ENCODE data around the gene ZSWIM3.

DNA sequence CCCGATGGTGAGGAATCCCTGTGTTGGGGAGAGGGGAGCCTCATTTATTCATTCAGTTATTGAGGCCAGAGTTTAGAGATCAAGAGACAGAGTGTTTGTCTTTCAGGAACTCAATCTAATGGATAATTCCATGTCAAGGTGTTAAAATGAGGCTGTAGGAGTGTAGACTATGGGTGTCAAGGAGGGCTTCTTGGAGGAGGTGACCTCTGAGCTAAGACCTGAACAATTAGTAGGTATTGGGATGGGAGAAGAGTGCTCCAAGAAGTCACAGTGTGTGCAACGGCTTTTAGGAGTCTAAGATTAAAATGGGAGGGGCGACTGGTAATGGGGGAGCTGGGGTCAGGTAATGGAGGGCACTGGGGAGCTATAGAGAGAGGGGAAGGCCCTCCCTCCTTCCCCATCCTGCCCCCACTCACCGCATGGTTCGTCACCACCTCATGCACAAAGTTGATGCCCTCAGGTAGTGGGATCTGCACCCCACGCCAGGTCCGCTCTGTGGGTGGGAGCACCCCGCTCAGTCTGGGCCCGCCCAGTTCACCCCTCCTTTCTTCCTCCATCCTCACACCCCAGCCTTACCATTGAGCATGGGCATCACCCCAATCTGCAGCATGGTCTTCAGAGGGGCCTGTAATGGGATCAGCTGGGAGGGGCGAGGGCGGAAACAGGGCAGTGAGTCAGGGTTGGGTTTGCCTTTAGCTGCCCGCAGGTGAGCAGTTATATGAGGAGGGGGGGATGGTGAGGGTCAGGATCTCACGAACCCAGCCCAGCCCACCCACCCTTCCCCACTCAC, 41.8 kb downstream of the ZSWIM3 start:
- TF ChIP-seq, protein P1, sequence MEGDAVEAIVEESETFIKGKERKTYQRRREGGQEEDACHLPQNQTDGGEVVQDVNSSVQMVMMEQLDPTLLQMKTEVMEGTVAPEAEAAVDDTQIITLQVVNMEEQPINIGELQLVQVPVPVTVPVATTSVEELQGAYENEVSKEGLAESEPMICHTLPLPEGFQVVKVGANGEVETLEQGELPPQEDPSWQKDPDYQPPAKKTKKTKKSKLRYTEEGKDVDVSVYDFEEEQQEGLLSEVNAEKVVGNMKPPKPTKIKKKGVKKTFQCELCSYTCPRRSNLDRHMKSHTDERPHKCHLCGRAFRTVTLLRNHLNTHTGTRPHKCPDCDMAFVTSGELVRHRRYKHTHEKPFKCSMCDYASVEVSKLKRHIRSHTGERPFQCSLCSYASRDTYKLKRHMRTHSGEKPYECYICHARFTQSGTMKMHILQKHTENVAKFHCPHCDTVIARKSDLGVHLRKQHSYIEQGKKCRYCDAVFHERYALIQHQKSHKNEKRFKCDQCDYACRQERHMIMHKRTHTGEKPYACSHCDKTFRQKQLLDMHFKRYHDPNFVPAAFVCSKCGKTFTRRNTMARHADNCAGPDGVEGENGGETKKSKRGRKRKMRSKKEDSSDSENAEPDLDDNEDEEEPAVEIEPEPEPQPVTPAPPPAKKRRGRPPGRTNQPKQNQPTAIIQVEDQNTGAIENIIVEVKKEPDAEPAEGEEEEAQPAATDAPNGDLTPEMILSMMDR (IDR thresholded peaks at IDR 0.05): no peak
- no peak for TF ChIP-seq POLR2A (IDR thresholded peaks at IDR 0.05)

Data from testis (tissue), 2 donors.